KMS-11 (cell line): ENCODE measurements around the gene SETD1A.

ENCODE experiments used
- H2AFZ ChIP-seq: fragments of 200-600 bp; sonication (generic); 2 replicates; pipeline ENCODE4 v1.6.1; 2016; ENCODE audit warnings: antibody characterized with exemption, mixed run types, low read depth
- H3K27ac ChIP-seq: fragments of 200-600 bp; sonication (generic); 2 replicates; pipeline ENCODE4 v1.6.1; 2016; ENCODE audit warnings: mild to moderate bottlenecking, mixed run types
- H3K27me3 ChIP-seq: fragments of 200-600 bp; sonication (generic); 2 replicates; pipeline ENCODE4 v1.6.1; 2017; ENCODE audit warnings: mild to moderate bottlenecking, low read depth, mixed run types, moderate library complexity; ENCODE audit not compliant: insufficient read depth
- H3K36me3 ChIP-seq: fragments of 200-600 bp; sonication (generic); 2 replicates; pipeline ENCODE4 v1.6.1; 2017; ENCODE audit warnings: mild to moderate bottlenecking, mixed run types; ENCODE audit not compliant: insufficient read depth
- H3K4me1 ChIP-seq: fragments of 200-600 bp; sonication (generic); 2 replicates; pipeline ENCODE4 v1.6.1; 2016; ENCODE audit warnings: mild to moderate bottlenecking, low read depth, mixed run types; ENCODE audit not compliant: poor library complexity, severe bottlenecking
- H3K4me2 ChIP-seq: fragments of 200-600 bp; sonication (generic); 2 replicates; pipeline ENCODE4 v1.7.0; 2016; ENCODE audit warnings: mild to moderate bottlenecking, mixed run types
- H3K4me3 ChIP-seq: fragments of 200-600 bp; sonication (generic); IDR thresholded peaks from 2 replicates; pipeline ENCODE4 v1.6.1; 2017; ENCODE audit warnings: low read depth, low read length, mixed read lengths; ENCODE audit not compliant: insufficient read depth
- H3K79me2 ChIP-seq: fragments of 200-600 bp; sonication (generic); 2 replicates; pipeline ENCODE4 v1.6.1; 2016; ENCODE audit warnings: low read depth, mixed run types; ENCODE audit not compliant: insufficient read depth
- H3K9ac ChIP-seq: fragments of 200-600 bp; sonication (generic); 2 replicates; pipeline ENCODE4 v1.6.1; 2016; ENCODE audit warnings: mild to moderate bottlenecking, mixed run types
- H4K20me1 ChIP-seq: fragments of 200-600 bp; sonication (generic); 2 replicates; pipeline ENCODE4 v1.6.1; 2016; ENCODE audit warnings: mild to moderate bottlenecking, mixed run types; ENCODE audit not compliant: insufficient read depth
- TF ChIP-seq, protein P1 (sequence below): fragments of 200-600 bp; sonication (generic); conservative IDR thresholded peaks from 2 replicates; pipeline ENCODE4 v1.6.1; 2017; ENCODE audit warnings: low read depth, mild to moderate bottlenecking, antibody characterized with exemption, low read length, moderate library complexity, mixed read lengths

Gene SETD1A

DNA sequence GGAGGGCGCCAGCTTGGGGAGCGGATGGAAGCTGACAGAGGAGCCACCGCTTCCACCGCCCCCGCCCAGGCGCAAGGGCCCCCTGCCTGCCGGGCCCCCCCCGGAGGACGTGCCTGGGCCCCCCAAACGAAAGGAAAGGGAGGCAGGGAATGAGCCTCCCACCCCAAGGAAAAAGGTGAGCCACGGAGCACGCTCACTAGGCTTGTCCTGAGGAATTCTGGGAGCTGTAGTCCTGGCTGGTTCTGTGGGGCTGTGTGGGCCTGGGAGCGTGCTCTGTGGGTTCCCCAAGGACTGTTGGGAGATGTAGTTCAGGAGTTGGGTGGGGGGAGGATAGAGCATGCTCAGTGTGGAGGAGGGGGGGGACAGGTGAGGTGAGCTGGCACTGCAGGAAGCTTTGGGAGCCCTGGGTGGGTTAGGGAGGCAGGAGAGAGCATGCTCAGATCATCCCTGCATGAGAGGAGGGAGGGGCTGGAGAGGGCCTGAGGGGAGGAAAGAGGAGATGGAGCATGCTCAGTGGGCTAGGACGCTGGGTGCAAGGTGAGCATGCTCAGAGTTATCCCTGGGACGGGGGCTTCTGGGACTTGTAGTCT, 29.7 kb upstream of the SETD1A start:
- Histone ChIP-seq H3K27me3 (no peaks in the 10 kb centered on the region), H2AFZ (no peak overlapping the region), H3K36me3 (no peaks in the 10 kb centered on the region), H3K9ac (no peak overlapping the region), H3K4me3 (no peak overlapping the region), H3K4me2 (no peak overlapping the region), H4K20me1 (no peaks in the 10 kb centered on the region), H3K79me2 (no peaks in the 10 kb centered on the region), H3K27ac (no peak overlapping the region), H3K4me1 (no peaks in the 10 kb centered on the region)
- TF ChIP-seq, protein P1, sequence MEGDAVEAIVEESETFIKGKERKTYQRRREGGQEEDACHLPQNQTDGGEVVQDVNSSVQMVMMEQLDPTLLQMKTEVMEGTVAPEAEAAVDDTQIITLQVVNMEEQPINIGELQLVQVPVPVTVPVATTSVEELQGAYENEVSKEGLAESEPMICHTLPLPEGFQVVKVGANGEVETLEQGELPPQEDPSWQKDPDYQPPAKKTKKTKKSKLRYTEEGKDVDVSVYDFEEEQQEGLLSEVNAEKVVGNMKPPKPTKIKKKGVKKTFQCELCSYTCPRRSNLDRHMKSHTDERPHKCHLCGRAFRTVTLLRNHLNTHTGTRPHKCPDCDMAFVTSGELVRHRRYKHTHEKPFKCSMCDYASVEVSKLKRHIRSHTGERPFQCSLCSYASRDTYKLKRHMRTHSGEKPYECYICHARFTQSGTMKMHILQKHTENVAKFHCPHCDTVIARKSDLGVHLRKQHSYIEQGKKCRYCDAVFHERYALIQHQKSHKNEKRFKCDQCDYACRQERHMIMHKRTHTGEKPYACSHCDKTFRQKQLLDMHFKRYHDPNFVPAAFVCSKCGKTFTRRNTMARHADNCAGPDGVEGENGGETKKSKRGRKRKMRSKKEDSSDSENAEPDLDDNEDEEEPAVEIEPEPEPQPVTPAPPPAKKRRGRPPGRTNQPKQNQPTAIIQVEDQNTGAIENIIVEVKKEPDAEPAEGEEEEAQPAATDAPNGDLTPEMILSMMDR, result no peak

- H4K20me1 ChIP-seq, result no peaks in the 10 kb centered on the region
Observed at GRCh38 chr16:30928390-30928789, 29.2 kb upstream of the SETD1A start.

GRCh38 chr16:30929167-30929566, 28.4 kb upstream of the SETD1A start:
- Histone ChIP-seq H3K9ac (no peak overlapping the region), H4K20me1 (no peaks in the 10 kb centered on the region), H3K4me1 (no peaks in the 10 kb centered on the region), H3K27me3 (no peaks in the 10 kb centered on the region), H3K27ac (no peak overlapping the region), H3K79me2 (no peaks in the 10 kb centered on the region), H3K36me3 (no peaks in the 10 kb centered on the region; the same call in 1 of the 2 replicates), H3K4me2 (no peak overlapping the region), H3K4me3 (no peak overlapping the region), H2AFZ (no peak overlapping the region)
- TF ChIP-seq, protein P1, result no peak

More at GRCh38 chr16:30928390-30928789, 29.2 kb upstream of the SETD1A start:
- Histone ChIP-seq H3K79me2 (no peaks in the 10 kb centered on the region), H3K4me2 (no peak overlapping the region), H3K36me3 (no peaks in the 10 kb centered on the region; the same call in 1 of the 2 replicates), H3K4me3 (no peak overlapping the region), H3K4me1 (no peaks in the 10 kb centered on the region), H3K9ac (no peak overlapping the region), H3K27ac (no peak overlapping the region), H2AFZ (no peak overlapping the region), H3K27me3 (no peaks in the 10 kb centered on the region)
- TF ChIP-seq, protein P1, result no peak

DNA sequence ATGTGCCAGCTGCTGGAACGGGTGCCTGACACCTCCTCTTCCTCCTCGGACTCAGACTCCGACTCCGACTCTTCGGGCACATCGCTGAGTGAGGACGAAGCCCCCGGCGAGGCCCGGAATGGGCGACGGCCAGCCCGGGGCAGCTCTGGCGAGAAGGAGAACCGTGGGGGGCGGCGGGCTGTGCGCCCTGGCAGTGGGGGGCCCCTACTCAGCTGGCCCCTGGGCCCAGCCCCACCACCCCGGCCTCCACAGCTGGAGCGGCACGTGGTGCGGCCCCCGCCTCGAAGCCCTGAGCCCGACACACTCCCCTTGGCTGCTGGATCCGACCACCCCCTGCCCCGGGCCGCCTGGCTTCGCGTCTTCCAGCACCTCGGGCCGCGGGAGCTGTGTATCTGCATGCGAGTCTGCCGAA, 27.4 kb upstream of the SETD1A start:
- Histone ChIP-seq H3K36me3 (no peaks in the 10 kb centered on the region; the same call in 1 of the 2 replicates), H3K27me3 (no peaks in the 10 kb centered on the region), H3K9ac (no peak overlapping the region), H3K4me2 (no peak overlapping the region), H4K20me1 (no peaks in the 10 kb centered on the region), H3K4me3 (no peak overlapping the region), H3K4me1 (no peaks in the 10 kb centered on the region), H3K27ac (no peak overlapping the region), H3K79me2 (no peaks in the 10 kb centered on the region), H2AFZ (no peak overlapping the region)
- TF ChIP-seq, protein P1, result no peak
